HG02973 (cell line): ENCODE measurements around the gene SEPTIN12.

Source experiments
- ATAC-seq: cut with Tn5 transposase; IDR thresholded peaks from one replicate; pipeline ENCODE4 v1.9.1; 2021; ENCODE audit warnings: moderate library complexity; ENCODE audit not compliant: unreplicated experiment

SEPTIN12 gene

GRCh38 chr16:4787627-4788482, at the start of gene SEPTIN12:
TSS of gene SEPTIN12 (minus strand) at chr16:4788345. CDS start at chr16:4787645, 700 bp downstream.
- no peak for ATAC-seq

- ATAC-seq: no peak
Observed at GRCh38 chr16:4836727-4837126, 48.6 kb upstream of the SEPTIN12 start.

- no peak for ATAC-seq
Observed at GRCh38 chr16:4833584-4833983, 45.4 kb upstream of the SEPTIN12 start.

GRCh38 chr16:4832698-4833343, 44.7 kb upstream of the SEPTIN12 start:
- ATAC-seq: no peak

GRCh38 chr16:4831616-4832015, 43.5 kb upstream of the SEPTIN12 start:
- no peak for ATAC-seq

- no peak for ATAC-seq
Observed at GRCh38 chr16:4830408-4830807, 42.3 kb upstream of the SEPTIN12 start.

- ATAC-seq: no peak
Observed at GRCh38 chr16:4828567-4829321, 40.6 kb upstream of the SEPTIN12 start.

- ATAC-seq: no peak
Observed at GRCh38 chr16:4826980-4827379, 38.8 kb upstream of the SEPTIN12 start.

GRCh38 chr16:4826526-4826925, 38.4 kb upstream of the SEPTIN12 start:
- ATAC-seq: no peak

GRCh38 chr16:4825196-4825595, 37.1 kb upstream of the SEPTIN12 start:
- ATAC-seq: no peak

- ATAC-seq: no peak
Observed at GRCh38 chr16:4820652-4821051, 32.5 kb upstream of the SEPTIN12 start.

- ATAC-seq: no peak
Observed at GRCh38 chr16:4814542-4815173, 26.5 kb upstream of the SEPTIN12 start.

GRCh38 chr16:4814046-4814445, 25.9 kb upstream of the SEPTIN12 start:
- ATAC-seq: no peak

- ATAC-seq: no peak
Observed at GRCh38 chr16:4813251-4814003, 25.3 kb upstream of the SEPTIN12 start.

GRCh38 chr16:4811773-4812172, 23.6 kb upstream of the SEPTIN12 start:
- no peak for ATAC-seq

- ATAC-seq: no peak
Observed at GRCh38 chr16:4811242-4811641, 23.1 kb upstream of the SEPTIN12 start.

GRCh38 chr16:4806280-4806679, 18.1 kb upstream of the SEPTIN12 start:
- ATAC-seq: no peak

- ATAC-seq: no peak
Observed at GRCh38 chr16:4805231-4805630, 17.1 kb upstream of the SEPTIN12 start.

GRCh38 chr16:4803898-4804762, 16.0 kb upstream of the SEPTIN12 start:
- ATAC-seq: no peak
